KMS-11 (cell line): ENCODE measurements around the gene CRY2.
A peak's percentile ranks its signal among the peaks of the same experiment; 100 is the strongest.

Source experiments
- H2AFZ ChIP-seq: fragments of 200-600 bp; sonication (generic); 2 replicates; pipeline ENCODE4 v1.6.1; 2016; ENCODE audit warnings: antibody characterized with exemption, mixed run types, low read depth
- H3K27ac ChIP-seq: fragments of 200-600 bp; sonication (generic); 2 replicates; pipeline ENCODE4 v1.6.1; 2016; ENCODE audit warnings: mild to moderate bottlenecking, mixed run types
- H3K27me3 ChIP-seq: fragments of 200-600 bp; sonication (generic); 2 replicates; pipeline ENCODE4 v1.6.1; 2017; ENCODE audit warnings: mild to moderate bottlenecking, low read depth, mixed run types, moderate library complexity; ENCODE audit not compliant: insufficient read depth
- H3K36me3 ChIP-seq: fragments of 200-600 bp; sonication (generic); 2 replicates; pipeline ENCODE4 v1.6.1; 2017; ENCODE audit warnings: mild to moderate bottlenecking, mixed run types; ENCODE audit not compliant: insufficient read depth
- H3K4me1 ChIP-seq: fragments of 200-600 bp; sonication (generic); 2 replicates; pipeline ENCODE4 v1.6.1; 2016; ENCODE audit warnings: mild to moderate bottlenecking, low read depth, mixed run types; ENCODE audit not compliant: poor library complexity, severe bottlenecking
- H3K4me2 ChIP-seq: fragments of 200-600 bp; sonication (generic); 2 replicates; pipeline ENCODE4 v1.7.0; 2016; ENCODE audit warnings: mild to moderate bottlenecking, mixed run types
- H3K4me3 ChIP-seq: fragments of 200-600 bp; sonication (generic); IDR thresholded peaks from 2 replicates; pipeline ENCODE4 v1.6.1; 2017; ENCODE audit warnings: low read depth, low read length, mixed read lengths; ENCODE audit not compliant: insufficient read depth
- H3K79me2 ChIP-seq: fragments of 200-600 bp; sonication (generic); 2 replicates; pipeline ENCODE4 v1.6.1; 2016; ENCODE audit warnings: low read depth, mixed run types; ENCODE audit not compliant: insufficient read depth
- H3K9ac ChIP-seq: fragments of 200-600 bp; sonication (generic); 2 replicates; pipeline ENCODE4 v1.6.1; 2016; ENCODE audit warnings: mild to moderate bottlenecking, mixed run types
- H4K20me1 ChIP-seq: fragments of 200-600 bp; sonication (generic); 2 replicates; pipeline ENCODE4 v1.6.1; 2016; ENCODE audit warnings: mild to moderate bottlenecking, mixed run types; ENCODE audit not compliant: insufficient read depth
- TF ChIP-seq, protein P1 (sequence below): fragments of 200-600 bp; sonication (generic); conservative IDR thresholded peaks from 2 replicates; pipeline ENCODE4 v1.6.1; 2017; ENCODE audit warnings: low read depth, mild to moderate bottlenecking, antibody characterized with exemption, low read length, moderate library complexity, mixed read lengths

Gene CRY2

DNA sequence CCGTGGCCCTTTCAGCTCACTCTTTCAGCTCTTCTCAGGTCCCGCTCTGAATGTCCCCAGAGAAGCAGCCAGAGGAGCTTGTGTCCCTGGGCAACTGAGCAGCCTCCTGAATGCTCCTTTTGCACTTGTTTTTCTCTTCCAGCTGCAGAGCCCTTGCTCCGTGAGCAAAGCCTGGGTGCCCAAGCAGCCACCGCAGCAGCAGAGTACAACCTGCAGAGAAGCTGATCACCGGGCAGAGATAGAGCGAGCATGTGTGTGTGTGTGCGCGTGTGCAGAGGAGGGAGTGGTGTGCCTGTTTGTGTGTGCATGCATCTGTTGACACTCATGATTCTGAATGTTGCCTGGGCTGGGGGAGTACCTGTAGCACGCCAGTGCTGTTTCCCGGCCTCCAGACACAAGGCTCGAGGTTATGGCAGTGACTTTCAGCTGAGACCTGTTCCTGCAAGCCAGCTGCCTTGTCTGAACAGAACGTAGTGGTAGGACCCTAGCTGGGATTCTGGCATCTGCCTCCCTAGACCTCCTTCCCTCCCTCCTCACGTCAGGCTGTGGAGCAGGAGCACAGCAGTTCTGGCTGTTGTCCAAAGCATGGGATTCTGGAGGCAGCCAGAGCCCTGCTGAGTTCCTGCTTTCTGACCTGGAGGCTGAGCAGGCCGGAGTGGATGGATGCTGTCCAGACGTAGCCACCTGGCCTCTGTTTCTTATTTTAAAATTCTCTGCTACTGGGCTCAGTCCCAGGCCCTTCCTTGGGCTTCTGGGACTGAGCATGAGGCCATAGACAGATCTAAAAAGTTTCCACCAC lies 33.7 kb downstream of the CRY2 start:
- H3K36me3 ChIP-seq = no peaks in the 10 kb centered on the region
- TF ChIP-seq, protein P1, sequence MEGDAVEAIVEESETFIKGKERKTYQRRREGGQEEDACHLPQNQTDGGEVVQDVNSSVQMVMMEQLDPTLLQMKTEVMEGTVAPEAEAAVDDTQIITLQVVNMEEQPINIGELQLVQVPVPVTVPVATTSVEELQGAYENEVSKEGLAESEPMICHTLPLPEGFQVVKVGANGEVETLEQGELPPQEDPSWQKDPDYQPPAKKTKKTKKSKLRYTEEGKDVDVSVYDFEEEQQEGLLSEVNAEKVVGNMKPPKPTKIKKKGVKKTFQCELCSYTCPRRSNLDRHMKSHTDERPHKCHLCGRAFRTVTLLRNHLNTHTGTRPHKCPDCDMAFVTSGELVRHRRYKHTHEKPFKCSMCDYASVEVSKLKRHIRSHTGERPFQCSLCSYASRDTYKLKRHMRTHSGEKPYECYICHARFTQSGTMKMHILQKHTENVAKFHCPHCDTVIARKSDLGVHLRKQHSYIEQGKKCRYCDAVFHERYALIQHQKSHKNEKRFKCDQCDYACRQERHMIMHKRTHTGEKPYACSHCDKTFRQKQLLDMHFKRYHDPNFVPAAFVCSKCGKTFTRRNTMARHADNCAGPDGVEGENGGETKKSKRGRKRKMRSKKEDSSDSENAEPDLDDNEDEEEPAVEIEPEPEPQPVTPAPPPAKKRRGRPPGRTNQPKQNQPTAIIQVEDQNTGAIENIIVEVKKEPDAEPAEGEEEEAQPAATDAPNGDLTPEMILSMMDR = no peak
- no peaks in the 10 kb centered on the region for H3K79me2 ChIP-seq
- H2AFZ ChIP-seq = no peak overlapping the region
- no peaks in the 10 kb centered on the region for H4K20me1 ChIP-seq
- H3K4me1 ChIP-seq = peaks cover 2% of the 10 kb centered on the region
- no peak overlapping the region for H3K27ac ChIP-seq
- no peak overlapping the region for H3K4me2 ChIP-seq
- H3K27me3 ChIP-seq = no peaks in the 10 kb centered on the region
- H3K9ac ChIP-seq = no peak overlapping the region
- no peak overlapping the region for H3K4me3 ChIP-seq

DNA sequence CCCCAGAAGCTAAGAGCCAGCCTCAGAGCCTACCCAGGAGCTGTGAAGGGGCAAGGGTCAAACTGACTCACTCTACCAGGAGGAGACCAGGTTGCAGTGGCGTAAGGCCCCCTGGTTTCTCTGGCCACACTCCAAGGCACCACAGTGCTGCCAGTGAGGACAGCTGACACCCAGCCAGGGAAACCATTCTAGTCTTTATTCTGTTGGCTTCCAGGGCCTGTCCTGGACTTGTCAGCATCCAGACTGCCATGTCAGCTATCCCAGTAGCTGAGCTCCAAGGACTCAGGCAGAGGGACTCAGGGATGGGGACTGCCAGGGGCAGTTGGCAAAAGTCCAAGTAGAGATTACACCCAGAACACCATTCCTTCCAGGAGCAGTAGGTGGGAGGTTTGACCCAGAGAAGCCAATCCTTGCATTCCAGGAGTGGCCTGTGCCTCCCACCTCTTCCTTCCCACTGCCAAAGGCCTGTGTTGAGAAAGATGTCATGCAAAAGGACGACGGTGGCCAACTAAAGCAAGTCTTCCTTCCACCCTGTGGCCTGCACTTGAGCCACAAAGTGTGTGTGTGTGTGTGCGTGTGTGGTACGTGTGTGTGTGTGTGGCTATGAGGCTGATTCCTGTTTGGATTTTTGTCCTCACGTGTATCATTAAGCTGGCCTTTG lies 34.6 kb downstream of the CRY2 start:
- Histone ChIP-seq H3K27ac (no peak overlapping the region), H3K36me3 (no peaks in the 10 kb centered on the region), H3K79me2 (no peaks in the 10 kb centered on the region), H4K20me1 (no peaks in the 10 kb centered on the region), H2AFZ (no peak overlapping the region), H3K27me3 (no peaks in the 10 kb centered on the region), H3K9ac (no peak overlapping the region), H3K4me3 (no peak overlapping the region), H3K4me2 (no peak overlapping the region), H3K4me1 (peaks cover 2% of the 10 kb centered on the region)
- TF ChIP-seq, protein P1 = no peak

GRCh38 chr11:45884596-45885185 lies 37.4 kb downstream of the CRY2 start:
- peaks cover 2% of the 10 kb centered on the region for H3K4me1 ChIP-seq
- no peaks in the 10 kb centered on the region for H3K36me3 ChIP-seq
- no peak overlapping the region for H3K9ac ChIP-seq
- no peaks in the 10 kb centered on the region for H3K27me3 ChIP-seq
- H3K79me2 ChIP-seq = no peaks in the 10 kb centered on the region
- H3K27ac ChIP-seq = no peak overlapping the region
- H3K4me3 ChIP-seq = no peak overlapping the region
- TF ChIP-seq, protein P1 = no peak
- no peaks in the 10 kb centered on the region for H4K20me1 ChIP-seq
- H2AFZ ChIP-seq = no peak overlapping the region
- peak overlapping the region; percentile 68; the same call in 1 of the 2 replicates for H3K4me2 ChIP-seq

DNA sequence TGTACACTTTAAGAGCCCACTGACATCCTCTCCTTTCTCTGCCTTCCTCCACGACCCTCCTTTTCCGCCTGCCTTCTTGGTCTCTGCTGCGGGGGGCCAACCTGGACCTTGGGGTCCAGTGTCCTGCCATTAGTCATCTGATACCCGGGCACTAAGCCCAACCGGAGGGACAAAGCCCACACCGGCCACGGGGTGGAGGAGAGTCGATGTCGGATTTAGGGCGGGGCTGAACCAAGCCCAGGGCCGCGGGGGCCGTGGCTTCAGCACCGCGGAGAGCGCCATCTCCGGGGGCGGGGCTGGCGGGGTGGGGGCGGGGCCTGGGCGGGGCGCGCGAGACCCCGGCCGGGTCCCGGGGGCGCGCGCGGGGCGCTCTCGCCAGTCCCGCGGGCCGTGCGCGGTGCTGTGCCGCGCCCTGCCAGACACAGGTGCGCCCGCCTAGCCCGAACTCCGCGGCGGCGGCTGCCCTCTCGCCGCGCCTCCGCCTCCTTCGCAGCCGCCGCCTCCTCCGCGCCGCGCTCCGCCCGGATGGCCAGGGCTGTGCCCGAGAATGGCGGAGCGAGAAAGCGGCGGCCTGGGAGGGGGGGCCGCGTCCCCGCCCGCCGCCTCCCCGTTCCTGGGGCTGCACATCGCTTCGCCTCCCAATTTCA lies 38.1 kb downstream of the CRY2 start, which contains the start of gene MAPK8IP1:
TSS of gene MAPK8IP1 (plus strand) at position 378 of the 647 bp plus-strand sequence. CDS start at position 548, 170 bp downstream.
- Histone ChIP-seq H3K79me2 (no peaks in the 10 kb centered on the region), H3K9ac (no peak within 1 kb of the TSS), H3K27ac (no peak within 1 kb of the TSS), H3K4me1 (peaks cover 2% of the 10 kb centered on the region), H3K27me3 (no peaks in the 10 kb centered on the region), H3K36me3 (no peaks in the 10 kb centered on the region), H4K20me1 (no peaks in the 10 kb centered on the region), H3K4me2 (peak within 1 kb of the TSS; percentile 68), H2AFZ (no peak within 1 kb of the TSS), H3K4me3 (no peak within 1 kb of the TSS)
- TF ChIP-seq, protein P1 = no peak
